IMR-90 (cell line): ENCODE results near the gene TOP2A. TPM values are rescaled to one million over a fixed set of nuclear protein-coding genes. Genes with fewer than 3 reads are reported as not detected.
A peak's percentile ranks its signal among the peaks of the same experiment; 100 is the strongest.

Source experiments
- ATAC-seq: fragments of 200-7000 bp; cut with Tn5 transposase; 2 replicates; pipeline ENCODE4 v1.9.1; 2020; ENCODE audit warnings: low read depth, mild to moderate bottlenecking, moderate library complexity
- BruUV-seq: library from RNA; stranded (reverse); fragments of 400-500 nt; replicated peaks from 2 replicates; lab custom pipeline; 2021; lab: Mats Ljungman, UMichigan
- CTCF ChIA-PET: fragments of 300-600 bp; formaldehyde crosslinking; extraction: SDS; loops from one replicate; lab custom pipeline; 2021; ENCODE audit warnings: antibody characterized with exemption; lab: Yijun Ruan, JAX
- POLR2A ChIA-PET: fragments of 300-600 bp; sonication (Branson Sonifier 250); formaldehyde crosslinking; loops from one replicate; lab custom pipeline; 2022; ENCODE audit warnings: antibody characterized with exemption; ENCODE audit not compliant: unreplicated experiment; lab: Charles Lee
- DNase-seq: peaks from one replicate; pipeline ENCODE4 v3.0.0; 2013
- H2AFZ ChIP-seq: replicated peaks from 2 replicates; pipeline ENCODE3; 2013; ENCODE audit warnings: low read length, mild to moderate bottlenecking; ENCODE audit not compliant: poor library complexity
- H2AK5ac ChIP-seq: 2 replicates; pipeline ENCODE4 v1.6.1; 2013; ENCODE audit warnings: low read depth, low read length, inconsistent platforms
- H2AK9ac ChIP-seq: replicated peaks from 2 replicates; pipeline ENCODE3; 2013; ENCODE audit warnings: mild to moderate bottlenecking, low read depth, low read length, moderate library complexity; ENCODE audit not compliant: poor library complexity
- H2BK120ac ChIP-seq: 2 replicates; pipeline ENCODE4 v1.6.1; 2013; ENCODE audit warnings: low read depth, low read length, inconsistent platforms
- H2BK15ac ChIP-seq: 3 replicates; pipeline ENCODE4 v1.6.1; 2013; ENCODE audit warnings: low read depth, low read length, inconsistent platforms
- H2BK20ac ChIP-seq: 2 replicates; pipeline ENCODE4 v1.6.1; 2013; ENCODE audit warnings: low read depth, mild to moderate bottlenecking, inconsistent platforms, low read length, moderate library complexity
- H2BK5ac ChIP-seq: 2 replicates; pipeline ENCODE4 v1.6.1; 2013; ENCODE audit warnings: mild to moderate bottlenecking, low read depth, low read length, inconsistent platforms; ENCODE audit not compliant: poor library complexity, severe bottlenecking
- H3K14ac ChIP-seq: replicated peaks from 2 replicates; pipeline ENCODE4 v1.6.1; 2013; ENCODE audit warnings: low read depth, low read length, inconsistent platforms
- H3K18ac ChIP-seq: 2 replicates; pipeline ENCODE4 v1.6.1; 2013; ENCODE audit warnings: low read depth, low read length, control low read depth
- H3K23ac ChIP-seq: 2 replicates; pipeline ENCODE4 v1.6.1; 2013; ENCODE audit warnings: low read depth, low read length, inconsistent platforms
- H3K27ac ChIP-seq: 2 replicates; pipeline ENCODE4 v1.5.1; 2013; ENCODE audit warnings: mild to moderate bottlenecking, control low read depth, low read length; ENCODE audit not compliant: insufficient read depth
- H3K27me3 ChIP-seq: 2 replicates; pipeline ENCODE4 v1.6.1; 2013; ENCODE audit warnings: low read length; ENCODE audit not compliant: control insufficient read depth, insufficient read depth
- H3K36me3 ChIP-seq: 2 replicates; pipeline ENCODE4 v1.6.1; 2013; ENCODE audit warnings: low read length, mixed read lengths; ENCODE audit not compliant: control insufficient read depth, insufficient read depth
- H3K4ac ChIP-seq: 2 replicates; pipeline ENCODE4 v1.6.1; 2013; ENCODE audit warnings: low read depth, low read length, inconsistent platforms
- H3K4me1 ChIP-seq: 2 replicates; pipeline ENCODE4 v1.6.1; 2013; ENCODE audit warnings: low read length, mixed read lengths; ENCODE audit not compliant: control insufficient read depth, insufficient read depth
- H3K4me2 ChIP-seq: 2 replicates; pipeline ENCODE4 v1.6.1; 2013; ENCODE audit warnings: low read depth, mild to moderate bottlenecking, control low read depth, low read length, moderate library complexity
- H3K4me3 ChIP-seq: 2 replicates; pipeline ENCODE4 v1.5.1; 2013; ENCODE audit warnings: low read depth, mild to moderate bottlenecking, control low read depth, low read length, moderate library complexity; ENCODE audit not compliant: insufficient read depth
- H3K56ac ChIP-seq: 2 replicates; pipeline ENCODE4 v1.6.1; 2013; ENCODE audit warnings: low read length, inconsistent platforms; ENCODE audit not compliant: insufficient read depth; ENCODE audit errors: extremely low read depth
- H3K79me1 ChIP-seq, 2 experiments: 2 replicates each; pipeline ENCODE4 v1.6.1; 2013; ENCODE audit warnings: low read length in 2 of 2, inconsistent platforms in 1 of 2, low read depth in 1 of 2
- H3K9ac ChIP-seq: 2 replicates; pipeline ENCODE4 v1.6.1; 2013; ENCODE audit warnings: low read depth, low read length, control low read depth
- H3K9me1 ChIP-seq: 2 replicates; pipeline ENCODE4 v1.6.1; 2013; ENCODE audit warnings: low read length, inconsistent platforms; ENCODE audit not compliant: insufficient read depth
- H3K9me3 ChIP-seq: 2 replicates; pipeline ENCODE4 v1.6.1; 2013; ENCODE audit warnings: low read length; ENCODE audit not compliant: control insufficient read depth, insufficient read depth
- H4K20me1 ChIP-seq: 2 replicates; pipeline ENCODE4 v1.6.1; 2013; ENCODE audit warnings: low read length, inconsistent platforms; ENCODE audit not compliant: insufficient read depth
- H4K5ac ChIP-seq: 2 replicates; pipeline ENCODE4 v1.6.1; 2013; ENCODE audit warnings: mild to moderate bottlenecking, low read depth, low read length, control low read depth
- H4K8ac ChIP-seq, 2 experiments: 2 replicates each; pipeline ENCODE4 v1.6.1; 2013; ENCODE audit warnings: low read depth in 2 of 2, low read length in 2 of 2, control low read depth in 1 of 2, inconsistent platforms in 1 of 2
- H4K91ac ChIP-seq: 2 replicates; pipeline ENCODE4 v1.6.1; 2013; ENCODE audit warnings: low read depth, low read length, inconsistent platforms; ENCODE audit not compliant: insufficient read depth
- BHLHE40 ChIP-seq: fragments of 150-350 bp; IDR thresholded peaks from 2 replicates; pipeline ENCODE4 v1.6.1; 2016; ENCODE audit warnings: mild to moderate bottlenecking, low read depth, low read length
- CEBPB ChIP-seq: IDR thresholded peaks from 2 replicates; pipeline ENCODE4 v1.6.1; 2012; ENCODE audit warnings: low read depth, low read length, improper control_type of control experiment
- CHD1 ChIP-seq: IDR thresholded peaks from 2 replicates; pipeline ENCODE4 v1.6.1; 2012; ENCODE audit warnings: low read depth, low read length, improper control_type of control experiment
- FOS ChIP-seq: fragments of 150-350 bp; IDR thresholded peaks from 2 replicates; pipeline ENCODE4 v1.6.1; 2016; ENCODE audit warnings: low read depth, low read length
- MAFK ChIP-seq: IDR thresholded peaks from 2 replicates; pipeline ENCODE4 v1.6.1; 2012; ENCODE audit warnings: low read depth, low read length, improper control_type of control experiment
- MAZ ChIP-seq: IDR thresholded peaks from 2 replicates; pipeline ENCODE4 v1.6.1; 2012; ENCODE audit warnings: low read depth, mild to moderate bottlenecking, low read length, improper control_type of control experiment, moderate library complexity, borderline replicate concordance
- MXI1 ChIP-seq: IDR thresholded peaks from 2 replicates; pipeline ENCODE4 v1.6.1; 2012; ENCODE audit warnings: low read depth, mild to moderate bottlenecking, low read length, moderate library complexity, borderline replicate concordance
- NFE2L2 ChIP-seq: fragments of 150-350 bp; IDR thresholded peaks from 2 replicates; pipeline ENCODE4 v1.6.1; 2016; ENCODE audit warnings: low read depth, mild to moderate bottlenecking, low read length
- POLR2A ChIP-seq: IDR thresholded peaks from 2 replicates; pipeline ENCODE4 v1.6.1; 2012; ENCODE audit warnings: mild to moderate bottlenecking, low read depth, low read length
- RAD21 ChIP-seq: IDR thresholded peaks from 2 replicates; pipeline ENCODE4 v1.6.1; 2012; ENCODE audit warnings: low read length, improper control_type of control experiment
- RCOR1 ChIP-seq: IDR thresholded peaks from 2 replicates; pipeline ENCODE4 v1.6.1; 2012; ENCODE audit warnings: mild to moderate bottlenecking, low read length, improper control_type of control experiment; ENCODE audit not compliant: insufficient replicate concordance
- RFX5 ChIP-seq: IDR thresholded peaks from 2 replicates; pipeline ENCODE4 v1.8.0; 2012; ENCODE audit warnings: low read depth, mild to moderate bottlenecking, low read length, moderate library complexity
- SMC3 ChIP-seq: fragments of 150-350 bp; IDR thresholded peaks from 2 replicates; pipeline ENCODE4 v1.6.1; 2016; ENCODE audit warnings: low read depth, mild to moderate bottlenecking, antibody characterized with exemption, low read length, moderate library complexity
- WGBS, 2 experiments: methylation state at CpG; one replicate each; pipeline versions ENCODE4 v1.1.5 to v1.1.7; 2013; ENCODE audit warnings: missing lambda C conversion rate in 2 of 2; ENCODE audit not compliant: insufficient read length in 1 of 2; ENCODE audit errors: extremely low coverage in 2 of 2; 5-methylcytosine and 5-hydroxymethylcytosine counted together
- dilution Hi-C: fragments of 300-500 bp; cut with HindIII; formaldehyde crosslinking; loops from one replicate; pipeline ENCODE4 v1.14.3; 2018; ENCODE audit warnings: low sequenced_read_pairs; ENCODE audit not compliant: unreplicated experiment
- in situ Hi-C: fragments of 300-500 bp; cut with MboI; formaldehyde crosslinking; loops from 3 replicates; pipeline ENCODE4 v1.14.3; 2019; ENCODE audit warnings: low sequenced_read_pairs, inconsistent platforms, mixed read lengths
- intact Hi-C: fragments of 100-400 bp; cut with micrococcal nuclease; formaldehyde crosslinking; loops from 2 replicates; pipeline ENCODE4 v1.10.0; 2022
- polyA plus RNA-seq, 3 experiments: library from polyadenylated mRNA; depleted of rRNA; stranded (reverse); fragments of >200 nt; gene quantifications; 2 replicates each; pipeline ENCODE4 v1.2.3, GENCODE V29; 2012; ENCODE audit warnings: low replicate concordance in 1 of 3
- total RNA-seq: library from RNA; depleted of rRNA; stranded (reverse); fragments of >200 nt; gene quantifications from 2 replicates; pipeline ENCODE4 v1.2.3, GENCODE V29; 2012
- TF ChIP-seq, protein P1 (sequence below): conservative IDR thresholded peaks from 2 replicates; pipeline ENCODE4 v1.5.1; 2012; ENCODE audit warnings: mild to moderate bottlenecking, low read depth, low read length, improper control_type of control experiment
- TF ChIP-seq, protein P2 (sequence below): fragments of 150-350 bp; IDR thresholded peaks from 2 replicates; pipeline ENCODE4 v1.6.1; 2017; ENCODE audit warnings: mild to moderate bottlenecking, antibody characterized with exemption, low read length, low read depth
- TF ChIP-seq, protein P3 (sequence below): fragments of 150-350 bp; IDR thresholded peaks from 2 replicates; pipeline ENCODE4 v1.6.1; 2016; ENCODE audit warnings: low read depth, mild to moderate bottlenecking, low read length, moderate library complexity, borderline replicate concordance

TOP2A gene
- total and polyA plus RNA-seq, 2 of the 4 experiments (the other 2 are of a cell fraction): 43.4 to 68.5 TPM

DNA sequence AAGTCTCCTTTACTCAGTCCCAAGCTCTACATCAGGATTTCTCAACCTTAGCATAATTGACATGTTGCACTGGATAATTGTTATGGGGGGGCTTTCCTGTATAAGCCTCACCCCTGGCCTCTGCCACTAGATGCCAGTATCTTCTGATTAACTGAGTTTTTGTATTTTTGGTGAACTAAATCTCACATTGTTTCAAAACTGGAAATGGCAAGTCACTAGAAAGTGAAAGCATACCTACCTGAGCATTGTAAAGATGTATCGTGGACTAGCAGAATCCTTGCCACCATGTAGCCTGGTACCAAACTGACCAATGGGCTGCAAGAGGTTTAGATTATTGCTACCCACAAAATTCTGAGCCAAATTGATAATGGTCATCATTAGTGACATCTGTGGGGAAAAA is 15.0 kb downstream of the TOP2A start:
- Histone ChIP-seq H2AFZ (no peak overlapping the region), H3K4ac (no peak overlapping the region), H3K4me1 (no peaks in the 10 kb centered on the region), H2AK5ac (no peak overlapping the region), H3K14ac (no peak overlapping the region), H2AK9ac (no peak overlapping the region), H2BK5ac (no peak overlapping the region), H2BK15ac (no peak overlapping the region), H3K9me3 (no peaks in the 10 kb centered on the region), H3K9me1 (no peaks in the 10 kb centered on the region), H3K79me1 (peaks cover 22 to 29% of the 10 kb centered on the region in 2 experiments), H3K56ac (no peak overlapping the region), H4K5ac (peak overlapping the region; percentile 81; the same call in 1 of the 2 replicates), H3K9ac (no peak overlapping the region), H3K23ac (peak overlapping the region; percentile 44; the same call in 1 of the 2 replicates), H3K36me3 (peaks cover 4% of the 10 kb centered on the region; the same call in 1 of the 2 replicates), H3K27ac (peak overlapping the region; percentile 32; the same call in 1 of the 2 replicates), H3K4me2 (peak overlapping the region; percentile 89), H3K4me3 (no peak overlapping the region), H4K20me1 (no peaks in the 10 kb centered on the region), H2BK120ac (no peak overlapping the region), H2BK20ac (no peak overlapping the region), H3K27me3 (no peaks in the 10 kb centered on the region), H4K91ac (no peak overlapping the region), H3K18ac (no peak overlapping the region), H4K8ac (peak overlapping the region in 1 of 2 experiments; percentile 67; a peak in 1 of 4 replicates)
- in situ Hi-C loops: no loop called here
- ATAC-seq: no peak
- ChIA-PET CTCF (interaction anchor here (0.9 kb wide), 1 partner anchor 8 kb away, joined by 3 read pairs; no protein-coding TSS in a partner anchor), POLR2A (no interaction called here)
- dilution Hi-C loops: no loop called here
- no TSS peak for BruUV-seq
- intact Hi-C loops: no loop called here
- WGBS, 2 experiments: no CpG with 5 or more reads among the region's 1 CpG
- DNase-seq: no peak
- TF ChIP-seq MAFK (no peak), MXI1 (no peak), BHLHE40 (no peak), CEBPB (no peak), RFX5 (no peak), RCOR1 (no peak), FOS (no peak), SMC3 (no peak), MAZ (no peak), POLR2A (no peak), NFE2L2 (no peak), CHD1 (no peak), RAD21 (no peak)
- TF ChIP-seq, protein P1, sequence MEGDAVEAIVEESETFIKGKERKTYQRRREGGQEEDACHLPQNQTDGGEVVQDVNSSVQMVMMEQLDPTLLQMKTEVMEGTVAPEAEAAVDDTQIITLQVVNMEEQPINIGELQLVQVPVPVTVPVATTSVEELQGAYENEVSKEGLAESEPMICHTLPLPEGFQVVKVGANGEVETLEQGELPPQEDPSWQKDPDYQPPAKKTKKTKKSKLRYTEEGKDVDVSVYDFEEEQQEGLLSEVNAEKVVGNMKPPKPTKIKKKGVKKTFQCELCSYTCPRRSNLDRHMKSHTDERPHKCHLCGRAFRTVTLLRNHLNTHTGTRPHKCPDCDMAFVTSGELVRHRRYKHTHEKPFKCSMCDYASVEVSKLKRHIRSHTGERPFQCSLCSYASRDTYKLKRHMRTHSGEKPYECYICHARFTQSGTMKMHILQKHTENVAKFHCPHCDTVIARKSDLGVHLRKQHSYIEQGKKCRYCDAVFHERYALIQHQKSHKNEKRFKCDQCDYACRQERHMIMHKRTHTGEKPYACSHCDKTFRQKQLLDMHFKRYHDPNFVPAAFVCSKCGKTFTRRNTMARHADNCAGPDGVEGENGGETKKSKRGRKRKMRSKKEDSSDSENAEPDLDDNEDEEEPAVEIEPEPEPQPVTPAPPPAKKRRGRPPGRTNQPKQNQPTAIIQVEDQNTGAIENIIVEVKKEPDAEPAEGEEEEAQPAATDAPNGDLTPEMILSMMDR: no peak
- TF ChIP-seq, protein P2, sequence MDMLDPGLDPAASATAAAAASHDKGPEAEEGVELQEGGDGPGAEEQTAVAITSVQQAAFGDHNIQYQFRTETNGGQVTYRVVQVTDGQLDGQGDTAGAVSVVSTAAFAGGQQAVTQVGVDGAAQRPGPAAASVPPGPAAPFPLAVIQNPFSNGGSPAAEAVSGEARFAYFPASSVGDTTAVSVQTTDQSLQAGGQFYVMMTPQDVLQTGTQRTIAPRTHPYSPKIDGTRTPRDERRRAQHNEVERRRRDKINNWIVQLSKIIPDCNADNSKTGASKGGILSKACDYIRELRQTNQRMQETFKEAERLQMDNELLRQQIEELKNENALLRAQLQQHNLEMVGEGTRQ: no peak
- TF ChIP-seq, protein P3, sequence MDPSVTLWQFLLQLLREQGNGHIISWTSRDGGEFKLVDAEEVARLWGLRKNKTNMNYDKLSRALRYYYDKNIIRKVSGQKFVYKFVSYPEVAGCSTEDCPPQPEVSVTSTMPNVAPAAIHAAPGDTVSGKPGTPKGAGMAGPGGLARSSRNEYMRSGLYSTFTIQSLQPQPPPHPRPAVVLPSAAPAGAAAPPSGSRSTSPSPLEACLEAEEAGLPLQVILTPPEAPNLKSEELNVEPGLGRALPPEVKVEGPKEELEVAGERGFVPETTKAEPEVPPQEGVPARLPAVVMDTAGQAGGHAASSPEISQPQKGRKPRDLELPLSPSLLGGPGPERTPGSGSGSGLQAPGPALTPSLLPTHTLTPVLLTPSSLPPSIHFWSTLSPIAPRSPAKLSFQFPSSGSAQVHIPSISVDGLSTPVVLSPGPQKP: no peak
